H1 (cell line): Measurements from ENCODE around the gene TRAPPC2L. TPM values are rescaled to one million over a fixed set of nuclear protein-coding genes. Genes with fewer than 3 reads are reported as not detected.

Experiments used
- CTCF ChIA-PET: fragments of 300-600 bp; sonication (Branson Sonifier 250); formaldehyde crosslinking; loops from one replicate; lab custom pipeline; 2021; ENCODE audit not compliant: partially characterized antibody; lab: Charles Lee
- POLR2A ChIA-PET: fragments of 300-600 bp; sonication (Branson Sonifier 250); formaldehyde crosslinking; loops from one replicate; lab custom pipeline; 2021; ENCODE audit warnings: inconsistent platforms; ENCODE audit not compliant: partially characterized antibody; lab: Charles Lee
- DNase-seq, 2 experiments: peaks; one replicate each; pipeline versions ENCODE4 v3.0.0 to v3.0.0-alpha.2; 2010 to 2022; ENCODE audit warnings: low spot score in 2 of 2, low read depth in 1 of 2, mixed read lengths in 1 of 2
- FAIRE-seq: peaks from 2 replicates; lab custom pipeline; 2011; peaks lifted over from hg19 to GRCh38; lab: Jason Lieb, UNC
- H2AFZ ChIP-seq: 2 replicates; pipeline ENCODE4 v1.8.1; 2012; ENCODE audit warnings: low read length, inconsistent platforms
- H2AK5ac ChIP-seq: 2 replicates; pipeline ENCODE4 v1.6.1; 2013; ENCODE audit warnings: low read depth, low read length
- H2BK120ac ChIP-seq: replicated peaks from 2 replicates; pipeline ENCODE3; 2013; ENCODE audit warnings: low read depth, low read length, inconsistent platforms
- H2BK12ac ChIP-seq: 2 replicates; pipeline ENCODE4 v1.6.1; 2013; ENCODE audit warnings: low read depth, low read length
- H2BK15ac ChIP-seq: 2 replicates; pipeline ENCODE4 v1.6.1; 2013; ENCODE audit warnings: low read length
- H2BK20ac ChIP-seq: 2 replicates; pipeline ENCODE4 v1.6.1; 2013; ENCODE audit warnings: low read length
- H2BK5ac ChIP-seq: 2 replicates; pipeline ENCODE4 v1.6.1; 2013; ENCODE audit warnings: low read depth, low read length
- H3K14ac ChIP-seq: 2 replicates; pipeline ENCODE4 v1.6.1; 2013; ENCODE audit warnings: inconsistent platforms; ENCODE audit not compliant: insufficient read length
- H3K18ac ChIP-seq: 2 replicates; pipeline ENCODE4 v1.6.1; 2013; ENCODE audit warnings: low read length; ENCODE audit errors: extremely low read depth
- H3K23ac ChIP-seq: 2 replicates; pipeline ENCODE4 v1.6.1; 2013; ENCODE audit warnings: inconsistent platforms; ENCODE audit not compliant: insufficient read length
- H3K23me2 ChIP-seq: 2 replicates; pipeline ENCODE4 v1.6.1; 2013; ENCODE audit warnings: low read depth, low read length
- H3K27ac ChIP-seq: 2 replicates; pipeline ENCODE4 v1.6.1; 2011; ENCODE audit warnings: low read depth, low read length, inconsistent platforms
- H3K27me3 ChIP-seq, 4 experiments: replicated peaks in 1 of 4; 1 replicate in 1 of 4; 2 replicates in 3 of 4; pipeline versions ENCODE4 v1.6.1 to v1.8.1; 2011 to 2013; ENCODE audit warnings: low read length in 3 of 4, mild to moderate bottlenecking in 3 of 4, inconsistent platforms in 2 of 4, mixed read lengths in 2 of 4, moderate library complexity in 1 of 4; ENCODE audit not compliant: control insufficient read depth in 3 of 4, insufficient read depth in 3 of 4; ENCODE audit errors: extremely low read depth in 1 of 4
- H3K36me3 ChIP-seq, 4 experiments: 2 replicates each; pipeline versions ENCODE4 v1.6.1 to v1.8.1; 2011 to 2013; ENCODE audit warnings: mild to moderate bottlenecking in 4 of 4, low read length in 3 of 4, moderate library complexity in 2 of 4, control low read depth in 1 of 4, inconsistent platforms in 1 of 4; ENCODE audit not compliant: insufficient read depth in 4 of 4, control insufficient read depth in 2 of 4
- H3K4ac ChIP-seq: replicated peaks from 2 replicates; pipeline ENCODE3; 2013; ENCODE audit warnings: low read length, low read depth, mixed read lengths, inconsistent platforms; ENCODE audit not compliant: insufficient read length
- H3K4me1 ChIP-seq, 4 experiments: replicated peaks in 1 of 4; 1 replicate in 1 of 4; 2 replicates in 3 of 4; pipeline versions ENCODE4 v1.6.1 to v1.8.1; 2011 to 2013; ENCODE audit warnings: low read length in 3 of 4, inconsistent platforms in 2 of 4, mixed read lengths in 1 of 4; ENCODE audit not compliant: insufficient read depth in 4 of 4, control insufficient read depth in 3 of 4
- H3K4me2 ChIP-seq, 2 experiments: 2 replicates each; pipeline versions ENCODE4 v1.6.1 to v1.8.1; 2011 to 2013; ENCODE audit warnings: low read depth in 2 of 2, low read length in 2 of 2, control low read depth in 1 of 2, inconsistent platforms in 1 of 2, mild to moderate bottlenecking in 1 of 2; ENCODE audit not compliant: insufficient read depth in 1 of 2
- H3K4me3 ChIP-seq, 4 experiments: fragments of 200-600, 300-600 bp in 1 of 4; sonication (generic), shearing (Covaris generic), sonication (Bioruptor Twin) in 1 of 4; 2 replicates each; pipeline versions ENCODE4 v1.5.1 to v1.8.1; 2011 to 2016; ENCODE audit warnings: low read length in 4 of 4, low read depth in 3 of 4, control low read depth in 2 of 4, inconsistent platforms in 2 of 4, mild to moderate bottlenecking in 2 of 4, mixed read lengths in 1 of 4, moderate library complexity in 1 of 4; ENCODE audit not compliant: insufficient read depth in 2 of 4; ENCODE audit errors: extremely low read depth in 1 of 4
- H3K56ac ChIP-seq: replicated peaks from 2 replicates; pipeline ENCODE3; 2013; ENCODE audit warnings: low read depth, mild to moderate bottlenecking, mixed read lengths, low read length, inconsistent platforms; ENCODE audit not compliant: insufficient read length
- H3K79me1 ChIP-seq: 2 replicates; pipeline ENCODE4 v1.6.1; 2013; ENCODE audit warnings: low read depth, low read length, control low read depth
- H3K79me2 ChIP-seq, 2 experiments: 2 replicates each; pipeline versions ENCODE4 v1.6.1 to v1.8.1; 2012 to 2013; ENCODE audit warnings: low read length in 2 of 2, mild to moderate bottlenecking in 2 of 2, inconsistent platforms in 1 of 2; ENCODE audit not compliant: insufficient read depth in 2 of 2, control insufficient read depth in 1 of 2
- H3K9ac ChIP-seq, 4 experiments: replicated peaks in 1 of 4; 1 replicate in 1 of 4; 2 replicates in 3 of 4; pipeline versions ENCODE4 v1.6.1 to v1.8.1; 2011 to 2013; ENCODE audit warnings: low read depth in 3 of 4, low read length in 3 of 4, control low read depth in 2 of 4, mild to moderate bottlenecking in 2 of 4, moderate library complexity in 2 of 4, inconsistent platforms in 1 of 4; ENCODE audit errors: extremely low read depth in 1 of 4
- H3K9me3 ChIP-seq, 2 experiments: 2 replicates each; pipeline versions ENCODE4 v1.6.1 to v1.8.1; 2012 to 2013; ENCODE audit warnings: mild to moderate bottlenecking in 2 of 2, moderate library complexity in 2 of 2, control low read depth in 1 of 2, inconsistent platforms in 1 of 2, low read depth in 1 of 2, low read length in 1 of 2, mixed read lengths in 1 of 2; ENCODE audit not compliant: insufficient read depth in 2 of 2
- H4K20me1 ChIP-seq, 2 experiments: replicated peaks in 1 of 2; 2 replicates each; pipeline versions ENCODE3 to v1.8.1; 2011 to 2013; ENCODE audit warnings: inconsistent platforms in 2 of 2, low read length in 2 of 2, mild to moderate bottlenecking in 1 of 2; ENCODE audit not compliant: insufficient read depth in 2 of 2, control insufficient read depth in 1 of 2
- H4K5ac ChIP-seq: 2 replicates; pipeline ENCODE4 v1.6.1; 2013; ENCODE audit warnings: low read length, low read depth, mixed read lengths, inconsistent platforms; ENCODE audit not compliant: insufficient read length
- H4K8ac ChIP-seq: 2 replicates; pipeline ENCODE4 v1.8.0; 2013; ENCODE audit warnings: mild to moderate bottlenecking, moderate library complexity, low read length, inconsistent platforms; ENCODE audit not compliant: insufficient read depth; ENCODE audit errors: extremely low read depth
- H4K91ac ChIP-seq: replicated peaks from 2 replicates; pipeline ENCODE3; 2013; ENCODE audit warnings: low read length, mixed read lengths, inconsistent platforms; ENCODE audit not compliant: insufficient read length
- CBX5 ChIP-seq: fragments of 300-800, 300-1000 bp; sonication (generic); IDR thresholded peaks from 2 replicates; pipeline ENCODE4 v1.7.1; 2016; ENCODE audit warnings: antibody characterized with exemption, low read length, low read depth
- CHD1 ChIP-seq: IDR thresholded peaks from 2 replicates; pipeline ENCODE4 v1.6.1; 2012; ENCODE audit warnings: low read depth, low read length, improper control_type of control experiment
- CTBP2 ChIP-seq: IDR thresholded peaks from 2 replicates; pipeline ENCODE4 v1.7.0; 2011; ENCODE audit warnings: borderline replicate concordance, mild to moderate bottlenecking, moderate library complexity, mixed read lengths, low read length; ENCODE audit not compliant: insufficient read depth, insufficient read length
- EP300 ChIP-seq, 2 experiments: IDR thresholded peaks; 1 replicate in 1 of 2; 2 replicates in 1 of 2; pipeline ENCODE4 v1.6.1; 2011 to 2012; ENCODE audit warnings: low read depth in 2 of 2, low read length in 2 of 2, mild to moderate bottlenecking in 2 of 2, borderline replicate concordance in 1 of 2, inconsistent platforms in 1 of 2, moderate library complexity in 1 of 2
- GABPA ChIP-seq: IDR thresholded peaks from 2 replicates; pipeline ENCODE4 v1.6.1; 2011; ENCODE audit warnings: mild to moderate bottlenecking, low read length, moderate library complexity, borderline replicate concordance; ENCODE audit not compliant: insufficient read depth
- NANOG ChIP-seq: IDR thresholded peaks from 2 replicates; pipeline ENCODE4 v1.6.1; 2011; ENCODE audit warnings: low read length, low read depth, mild to moderate bottlenecking, inconsistent platforms; ENCODE audit not compliant: insufficient read depth, poor library complexity, severe bottlenecking
- SIX5 ChIP-seq: IDR thresholded peaks from 2 replicates; pipeline ENCODE4 v1.6.1; 2011; ENCODE audit warnings: mild to moderate bottlenecking, low read depth, low read length
- SUZ12 ChIP-seq: fragments of 200-600 bp; sonication (generic); IDR thresholded peaks from 2 replicates; pipeline ENCODE4 v1.6.1; 2012; ENCODE audit warnings: mild to moderate bottlenecking, inconsistent platforms, low read length, moderate library complexity, mixed read lengths
- TBP ChIP-seq: IDR thresholded peaks from 2 replicates; pipeline ENCODE4 v1.6.1; 2011; ENCODE audit warnings: low read depth, low read length, improper control_type of control experiment
- TCF12 ChIP-seq: IDR thresholded peaks from 2 replicates; pipeline ENCODE4 v1.6.1; 2011; ENCODE audit warnings: low read depth, mild to moderate bottlenecking, low read length
- WGBS, 2 experiments: shearing (Covaris generic) in 1 of 2; methylation state at CpG; one replicate each; pipeline versions ENCODE4 v1.1.6 to v1.1.7; 2013 to 2015; ENCODE audit warnings: low lambda C conversion rate in 2 of 2, mixed read lengths in 2 of 2, inconsistent platforms in 1 of 2, low coverage in 1 of 2, missing lambda C conversion rate in 1 of 2; ENCODE audit not compliant: insufficient replicate concordance in 2 of 2, insufficient coverage in 1 of 2, insufficient read length in 1 of 2; ENCODE audit errors: extremely low coverage in 1 of 2, missing lambda C conversion rate in 1 of 2; 5-methylcytosine and 5-hydroxymethylcytosine counted together
- polyA plus RNA-seq, 7 experiments: library from polyadenylated mRNA; depleted of rRNA in 3 of 7; stranded (reverse) in 5 of 7; unstranded in 2 of 7; fragments of >200 nt in 5 of 7; fragments of 200-250 nt in 2 of 7; gene quantifications; 1 replicate in 5 of 7; 2 replicates in 1 of 7; 4 replicates in 1 of 7; pipeline versions ENCODE4 v1.2.1 to v1.2.3, GENCODE V29; 2011 to 2013; ENCODE audit warnings: missing spikeins in 2 of 7, mixed read lengths in 2 of 7
- total RNA-seq: library from RNA; stranded (reverse); fragmentation: NEBNext Ultra II Directional; extraction: Animal tissue kit (Norgen Biotek cat#: 25700); gene quantifications from 2 replicates; pipeline ENCODE4 v1.2.1, GENCODE V29; 2021
- TF ChIP-seq, protein P1 (sequence below), 3 experiments: IDR thresholded peaks; 1 replicate in 2 of 3; 2 replicates in 1 of 3; pipeline versions ENCODE4 v1.5.1 to v1.6.1; 2011; ENCODE audit warnings: low read length in 3 of 3, mild to moderate bottlenecking in 3 of 3, inconsistent platforms in 2 of 3, low read depth in 1 of 3, moderate library complexity in 1 of 3; ENCODE audit not compliant: insufficient read depth in 1 of 3; ENCODE audit errors: control extremely low read depth in 1 of 3

TRAPPC2L gene
- total and polyA plus RNA-seq, 2 of the 8 experiments (the other 6 are each of a cell fraction or from before 2014, with no cell fraction given): 98.7 to 133 TPM

DNA sequence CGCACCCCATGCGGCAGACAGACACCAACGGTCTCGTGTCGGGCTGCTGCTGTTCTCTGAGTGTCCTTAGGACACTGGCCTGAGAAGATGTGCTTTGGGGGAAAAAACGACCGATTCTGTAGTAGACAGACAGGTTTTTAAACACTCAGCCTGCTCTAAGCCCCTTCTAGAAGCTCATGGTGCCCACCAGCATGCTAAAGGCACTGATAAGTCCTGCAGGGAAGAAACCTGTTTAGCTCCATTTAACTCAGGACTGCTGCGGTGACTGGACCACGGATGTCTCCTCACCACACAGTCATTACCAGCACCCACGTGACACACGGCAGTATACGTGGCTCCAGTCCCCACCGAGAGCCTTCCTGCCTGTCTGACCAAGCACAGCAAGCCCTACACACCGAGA is 26.1 kb upstream of the TRAPPC2L start:
- H3K23me2 ChIP-seq: no peaks in the 10 kb centered on the region
- H2BK20ac ChIP-seq: no peak overlapping the region
- H4K5ac ChIP-seq: no peak overlapping the region
- H3K79me1 ChIP-seq: 0 out of 2 replicates have a peak, but pooled peaks cover 3% of the 10 kb centered on the region
- H2BK12ac ChIP-seq: no peak overlapping the region
- DNase-seq: no peak
- no peak overlapping the region for H2BK5ac ChIP-seq
- no peaks in the 10 kb centered on the region for H3K9me3 ChIP-seq
- H3K4me2 ChIP-seq: no peak overlapping the region
- no peak overlapping the region for H3K14ac ChIP-seq
- H4K20me1 ChIP-seq: peaks cover 2 to 5% of the 10 kb centered on the region in 2 experiments
- H3K27ac ChIP-seq: no peak overlapping the region
- 0 out of 7 replicates have a peak, but pooled peaks cover 0 to 2% (median 0%) of the 10 kb centered on the region in 4 experiments for H3K4me1 ChIP-seq
- no peak overlapping the region for H3K56ac ChIP-seq
- no peak overlapping the region for H2BK120ac ChIP-seq
- WGBS, 2 experiments: 83% methylated on average over 13 of the region's 14 CpGs; no CpG with 5 or more reads in 1 of the 2 experiments
- H2AK5ac ChIP-seq: no peak overlapping the region
- H3K23ac ChIP-seq: no peak overlapping the region
- no peaks in the 10 kb centered on the region for H3K79me2 ChIP-seq
- H3K4ac ChIP-seq: no peak overlapping the region
- no peak overlapping the region for H2AFZ ChIP-seq
- H3K4me3 ChIP-seq: no peak overlapping the region
- ChIA-PET CTCF (interaction anchor here (1.1 kb wide), 1 partner anchor 19 kb away, joined by 3 read pairs; the partner anchor contains the start of gene APRT), POLR2A (no interaction called here)
- H3K18ac ChIP-seq: no peak overlapping the region
- no peak for FAIRE-seq
- H3K27me3 ChIP-seq: no peaks in the 10 kb centered on the region
- H4K91ac ChIP-seq: no peak overlapping the region
- H2BK15ac ChIP-seq: no peak overlapping the region
- H3K9ac ChIP-seq: no peak overlapping the region
- H4K8ac ChIP-seq: no peak overlapping the region
- H3K36me3 ChIP-seq: 0 out of 8 replicates have a peak, but pooled peaks cover 0 to 3% (median under 1%) of the 10 kb centered on the region in 4 experiments
- TF ChIP-seq TCF12: no peak
- no peak for TF ChIP-seq NANOG
- TF ChIP-seq CHD1: no peak
- TF ChIP-seq SIX5: no peak
- TF ChIP-seq SUZ12: no peak
- TF ChIP-seq TBP: no peak
- TF ChIP-seq EP300 (IDR thresholded peaks at IDR 0.05; ENCODE audit: borderline replicate concordance in 1 of 2, low read depth in 2 of 2, low read length in 2 of 2): no peak
- TF ChIP-seq, protein P1, sequence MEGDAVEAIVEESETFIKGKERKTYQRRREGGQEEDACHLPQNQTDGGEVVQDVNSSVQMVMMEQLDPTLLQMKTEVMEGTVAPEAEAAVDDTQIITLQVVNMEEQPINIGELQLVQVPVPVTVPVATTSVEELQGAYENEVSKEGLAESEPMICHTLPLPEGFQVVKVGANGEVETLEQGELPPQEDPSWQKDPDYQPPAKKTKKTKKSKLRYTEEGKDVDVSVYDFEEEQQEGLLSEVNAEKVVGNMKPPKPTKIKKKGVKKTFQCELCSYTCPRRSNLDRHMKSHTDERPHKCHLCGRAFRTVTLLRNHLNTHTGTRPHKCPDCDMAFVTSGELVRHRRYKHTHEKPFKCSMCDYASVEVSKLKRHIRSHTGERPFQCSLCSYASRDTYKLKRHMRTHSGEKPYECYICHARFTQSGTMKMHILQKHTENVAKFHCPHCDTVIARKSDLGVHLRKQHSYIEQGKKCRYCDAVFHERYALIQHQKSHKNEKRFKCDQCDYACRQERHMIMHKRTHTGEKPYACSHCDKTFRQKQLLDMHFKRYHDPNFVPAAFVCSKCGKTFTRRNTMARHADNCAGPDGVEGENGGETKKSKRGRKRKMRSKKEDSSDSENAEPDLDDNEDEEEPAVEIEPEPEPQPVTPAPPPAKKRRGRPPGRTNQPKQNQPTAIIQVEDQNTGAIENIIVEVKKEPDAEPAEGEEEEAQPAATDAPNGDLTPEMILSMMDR (IDR thresholded peaks at IDR 0.05; ENCODE audit: control extremely low read depth in 1 of 3, insufficient read depth in 1 of 3, low read depth in 1 of 3, low read length in 3 of 3): no peak
- TF ChIP-seq CBX5: no peak
- TF ChIP-seq GABPA: no peak
- TF ChIP-seq CTBP2: no peak
